HepG2 (cell line): ENCODE data around the gene ASB8. TPM values are rescaled to one million over a fixed set of nuclear protein-coding genes. Genes with fewer than 3 reads are reported as not detected.
A peak's percentile ranks its signal among the peaks of the same experiment; 100 is the strongest.

Source experiments
- DPF2 ChIP-seq: sonication (generic); formaldehyde crosslinking; IDR thresholded peaks from 2 replicates; pipeline ENCODE4 v1.4.0; 2020; ENCODE audit warnings: mild to moderate bottlenecking, low read depth, missing genetic modification reagents, borderline replicate concordance
- ETV5 ChIP-seq: IDR thresholded peaks from 2 replicates; pipeline ENCODE4 v1.6.1; 2018; ENCODE audit warnings: missing biosample characterization, missing genetic modification reagents, inconsistent platforms, borderline replicate concordance
- ETV6 ChIP-seq: sonication (generic); formaldehyde crosslinking; conservative IDR thresholded peaks from 2 replicates; pipeline ENCODE4 v1.4.0; 2020; ENCODE audit warnings: missing genetic modification reagents
- JUND ChIP-seq: sonication (generic); formaldehyde crosslinking; IDR thresholded peaks from 2 replicates; pipeline ENCODE4 v1.8.0; 2022; ENCODE audit warnings: mild to moderate bottlenecking, missing genetic modification reagents
- KAT8 ChIP-seq: IDR thresholded peaks from 2 replicates; pipeline ENCODE4 v1.6.1; 2016; ENCODE audit warnings: missing genetic modification reagents, missing compliant biosample characterization
- MZF1 ChIP-seq: sonication (generic); formaldehyde crosslinking; IDR thresholded peaks from 2 replicates; pipeline ENCODE4 v1.8.1; 2023; ENCODE audit warnings: mild to moderate bottlenecking, missing genetic modification reagents, borderline replicate concordance
- NR1H2 ChIP-seq: sonication (generic); formaldehyde crosslinking; IDR thresholded peaks from 2 replicates; pipeline ENCODE4 v1.8.1; 2022; ENCODE audit warnings: low read depth, missing genetic modification reagents, borderline replicate concordance
- PAWR ChIP-seq: sonication (generic); formaldehyde crosslinking; IDR thresholded peaks from 2 replicates; pipeline ENCODE4 v1.4.0; 2020; ENCODE audit warnings: missing genetic modification reagents, mild to moderate bottlenecking, borderline replicate concordance
- PRPF4 ChIP-seq: fragments of 200-400 bp; formaldehyde crosslinking; IDR thresholded peaks from 2 replicates; pipeline ENCODE4 v1.6.1; 2016; ENCODE audit warnings: low read length, low read depth; ENCODE audit not compliant: poor library complexity, severe bottlenecking
- SNRNP70 ChIP-seq: fragments of 200-400 bp; formaldehyde crosslinking; IDR thresholded peaks from 2 replicates; pipeline ENCODE4 v1.6.1; 2017; ENCODE audit warnings: mild to moderate bottlenecking, low read depth, low read length, moderate library complexity
- SRY ChIP-seq: sonication (generic); formaldehyde crosslinking; IDR thresholded peaks from 2 replicates; pipeline ENCODE4 v1.8.0; 2022; ENCODE audit warnings: mild to moderate bottlenecking, missing genetic modification reagents
- ZBTB7A ChIP-seq: sonication (generic); formaldehyde crosslinking; IDR thresholded peaks from 2 replicates; pipeline ENCODE4 v1.8.0; 2022; ENCODE audit warnings: mild to moderate bottlenecking, missing genetic modification reagents
- ZKSCAN5 ChIP-seq: sonication (generic); formaldehyde crosslinking; IDR thresholded peaks from 2 replicates; pipeline ENCODE4 v1.5.1; 2020; ENCODE audit warnings: mild to moderate bottlenecking, missing genetic modification reagents
- ZNF225 ChIP-seq: sonication (generic); formaldehyde crosslinking; IDR thresholded peaks from 2 replicates; pipeline ENCODE4 v1.4.0; 2020; ENCODE audit warnings: mild to moderate bottlenecking, missing genetic modification reagents
- ZNF296 ChIP-seq: sonication (generic); formaldehyde crosslinking; conservative IDR thresholded peaks from 2 replicates; pipeline ENCODE4 v1.5.0; 2020; ENCODE audit warnings: mild to moderate bottlenecking, missing genetic modification reagents
- ZNF30 ChIP-seq: sonication (generic); formaldehyde crosslinking; IDR thresholded peaks from 2 replicates; pipeline ENCODE4 v1.5.0; 2020; ENCODE audit warnings: mild to moderate bottlenecking, missing genetic modification reagents
- ZNF431 ChIP-seq: sonication (generic); formaldehyde crosslinking; IDR thresholded peaks from 2 replicates; pipeline ENCODE4 v1.9.0; 2022; ENCODE audit warnings: missing genetic modification reagents, low read depth, mild to moderate bottlenecking, borderline replicate concordance
- ZNF546 ChIP-seq: sonication (generic); formaldehyde crosslinking; conservative IDR thresholded peaks from 2 replicates; pipeline ENCODE4 v1.8.1; 2023; ENCODE audit warnings: mild to moderate bottlenecking, missing genetic modification reagents
- ZNF550 ChIP-seq: sonication (generic); formaldehyde crosslinking; IDR thresholded peaks from 2 replicates; pipeline ENCODE4 v1.4.0; 2020; ENCODE audit warnings: mild to moderate bottlenecking, missing genetic modification reagents, borderline replicate concordance
- ZNF615 ChIP-seq: sonication (generic); formaldehyde crosslinking; IDR thresholded peaks from 2 replicates; pipeline ENCODE4 v1.5.0; 2020; ENCODE audit warnings: mild to moderate bottlenecking, missing genetic modification reagents, borderline replicate concordance
- polyA plus RNA-seq, 8 experiments: library from polyadenylated mRNA; depleted of rRNA in 3 of 8; stranded (reverse) in 7 of 8; unstranded in 1 of 8; fragments of >200 nt; fragmentation: Illumina TruSeq in 4 of 8; extraction: Trizol in 4 of 8; gene quantifications; 2 replicates each; pipeline versions ENCODE4 v1.2.1 to v1.2.3, GENCODE V29; 2011 to 2016; ENCODE audit warnings: low read depth in 4 of 8, missing spikeins in 1 of 8, mixed read lengths in 1 of 8; ENCODE audit not compliant: insufficient read depth in 1 of 8
- total RNA-seq, 5 experiments: library from RNA; depleted of rRNA; stranded (reverse); fragments of >200 nt; fragmentation: Illumina TruSeq; extraction: Trizol; gene quantifications; 2 replicates each; pipeline ENCODE4 v1.2.3, GENCODE V29; 2016; ENCODE audit warnings: low read depth in 1 of 5
- TF ChIP-seq, protein P1 (sequence below): sonication (generic); formaldehyde crosslinking; IDR thresholded peaks from 2 replicates; pipeline ENCODE4 v1.4.0; 2020; ENCODE audit warnings: missing genetic modification reagents, mild to moderate bottlenecking, borderline replicate concordance
- TF ChIP-seq, protein P2 (sequence below): sonication (generic); formaldehyde crosslinking; IDR thresholded peaks from 2 replicates; pipeline ENCODE4 v1.4.0; 2020; ENCODE audit warnings: missing genetic modification reagents
- TF ChIP-seq, protein P3 (sequence below): sonication (generic); formaldehyde crosslinking; IDR thresholded peaks from 2 replicates; pipeline ENCODE4 v1.5.0; 2020; ENCODE audit warnings: missing genetic modification reagents, mild to moderate bottlenecking, borderline replicate concordance
- TF ChIP-seq, protein P4 (sequence below): sonication (generic); formaldehyde crosslinking; IDR thresholded peaks from 2 replicates; pipeline ENCODE4 v1.4.0; 2020; ENCODE audit warnings: missing genetic modification reagents

ASB8 gene
- total and polyA plus RNA-seq, 2 of the 13 experiments (the other 11 are each of a cell fraction or from before 2014, with no cell fraction given) = 14.0 to 15.5 TPM

DNA sequence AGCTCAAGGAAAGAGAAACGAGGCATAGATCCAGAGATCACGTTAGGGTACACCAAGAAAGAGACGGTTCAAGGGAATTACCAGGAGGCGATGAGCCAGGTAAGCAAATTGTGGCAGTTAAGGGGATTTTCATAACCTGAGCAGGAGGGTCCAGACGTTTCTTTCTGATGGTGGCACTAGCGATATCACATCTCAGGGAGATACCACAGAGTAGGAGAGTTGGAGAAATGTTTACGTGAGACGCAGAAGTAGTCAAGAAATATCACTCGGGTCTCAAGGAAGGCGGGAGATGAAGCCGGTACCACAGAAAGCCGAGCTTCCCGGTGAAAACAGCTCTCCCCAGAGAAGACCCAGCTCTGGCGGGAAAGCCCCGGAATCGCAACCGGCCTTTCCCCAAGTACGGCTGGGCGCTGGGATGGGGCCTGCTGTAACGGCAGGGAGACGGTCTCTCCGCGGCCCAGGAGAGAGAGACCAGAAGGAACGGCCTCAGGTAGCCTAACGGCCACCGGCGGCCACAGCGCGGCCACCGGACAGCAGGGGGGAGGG lies 51.9 kb downstream of the ASB8 start (continued):
- TF ChIP-seq ZNF615 (CRISPR knock-in tag) (no peak), PAWR (CRISPR knock-in tag) (no peak), JUND (CRISPR knock-in tag) (no peak), KAT8 (no peak), NR1H2 (CRISPR knock-in tag) (no peak), ZBTB7A (no peak), ETV5 (no peak), PRPF4 (no peak), ZNF546 (CRISPR knock-in tag) (0 out of 2 replicates have a peak, but pooled peaks have one; percentile 85), ZNF431 (CRISPR knock-in tag) (no peak), ETV6 (CRISPR knock-in tag) (no peak), ZNF30 (no peak), ZNF296 (CRISPR knock-in tag) (peak; percentile 47; the same call in 1 of the 2 replicates), SNRNP70 (no peak), MZF1 (CRISPR knock-in tag) (no peak), ZNF225 (no peak), DPF2 (CRISPR knock-in tag) (no peak), ZKSCAN5 (CRISPR knock-in tag) (no peak), ZNF550 (CRISPR knock-in tag) (no peak), SRY (CRISPR knock-in tag) (no peak)
- TF ChIP-seq, protein P1, sequence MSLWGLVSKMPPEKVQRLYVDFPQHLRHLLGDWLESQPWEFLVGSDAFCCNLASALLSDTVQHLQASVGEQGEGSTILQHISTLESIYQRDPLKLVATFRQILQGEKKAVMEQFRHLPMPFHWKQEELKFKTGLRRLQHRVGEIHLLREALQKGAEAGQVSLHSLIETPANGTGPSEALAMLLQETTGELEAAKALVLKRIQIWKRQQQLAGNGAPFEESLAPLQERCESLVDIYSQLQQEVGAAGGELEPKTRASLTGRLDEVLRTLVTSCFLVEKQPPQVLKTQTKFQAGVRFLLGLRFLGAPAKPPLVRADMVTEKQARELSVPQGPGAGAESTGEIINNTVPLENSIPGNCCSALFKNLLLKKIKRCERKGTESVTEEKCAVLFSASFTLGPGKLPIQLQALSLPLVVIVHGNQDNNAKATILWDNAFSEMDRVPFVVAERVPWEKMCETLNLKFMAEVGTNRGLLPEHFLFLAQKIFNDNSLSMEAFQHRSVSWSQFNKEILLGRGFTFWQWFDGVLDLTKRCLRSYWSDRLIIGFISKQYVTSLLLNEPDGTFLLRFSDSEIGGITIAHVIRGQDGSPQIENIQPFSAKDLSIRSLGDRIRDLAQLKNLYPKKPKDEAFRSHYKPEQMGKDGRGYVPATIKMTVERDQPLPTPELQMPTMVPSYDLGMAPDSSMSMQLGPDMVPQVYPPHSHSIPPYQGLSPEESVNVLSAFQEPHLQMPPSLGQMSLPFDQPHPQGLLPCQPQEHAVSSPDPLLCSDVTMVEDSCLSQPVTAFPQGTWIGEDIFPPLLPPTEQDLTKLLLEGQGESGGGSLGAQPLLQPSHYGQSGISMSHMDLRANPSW (CRISPR knock-in tag) = peak; percentile 19; the same call in 1 of the 2 replicates
- TF ChIP-seq, protein P2, sequence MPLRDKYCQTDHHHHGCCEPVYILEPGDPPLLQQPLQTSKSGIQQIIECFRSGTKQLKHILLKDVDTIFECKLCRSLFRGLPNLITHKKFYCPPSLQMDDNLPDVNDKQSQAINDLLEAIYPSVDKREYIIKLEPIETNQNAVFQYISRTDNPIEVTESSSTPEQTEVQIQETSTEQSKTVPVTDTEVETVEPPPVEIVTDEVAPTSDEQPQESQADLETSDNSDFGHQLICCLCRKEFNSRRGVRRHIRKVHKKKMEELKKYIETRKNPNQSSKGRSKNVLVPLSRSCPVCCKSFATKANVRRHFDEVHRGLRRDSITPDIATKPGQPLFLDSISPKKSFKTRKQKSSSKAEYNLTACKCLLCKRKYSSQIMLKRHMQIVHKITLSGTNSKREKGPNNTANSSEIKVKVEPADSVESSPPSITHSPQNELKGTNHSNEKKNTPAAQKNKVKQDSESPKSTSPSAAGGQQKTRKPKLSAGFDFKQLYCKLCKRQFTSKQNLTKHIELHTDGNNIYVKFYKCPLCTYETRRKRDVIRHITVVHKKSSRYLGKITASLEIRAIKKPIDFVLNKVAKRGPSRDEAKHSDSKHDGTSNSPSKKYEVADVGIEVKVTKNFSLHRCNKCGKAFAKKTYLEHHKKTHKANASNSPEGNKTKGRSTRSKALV (CRISPR knock-in tag) = no peak
- TF ChIP-seq, protein P3, sequence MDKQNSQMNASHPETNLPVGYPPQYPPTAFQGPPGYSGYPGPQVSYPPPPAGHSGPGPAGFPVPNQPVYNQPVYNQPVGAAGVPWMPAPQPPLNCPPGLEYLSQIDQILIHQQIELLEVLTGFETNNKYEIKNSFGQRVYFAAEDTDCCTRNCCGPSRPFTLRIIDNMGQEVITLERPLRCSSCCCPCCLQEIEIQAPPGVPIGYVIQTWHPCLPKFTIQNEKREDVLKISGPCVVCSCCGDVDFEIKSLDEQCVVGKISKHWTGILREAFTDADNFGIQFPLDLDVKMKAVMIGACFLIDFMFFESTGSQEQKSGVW (CRISPR knock-in tag) = no peak
- TF ChIP-seq, protein P4, sequence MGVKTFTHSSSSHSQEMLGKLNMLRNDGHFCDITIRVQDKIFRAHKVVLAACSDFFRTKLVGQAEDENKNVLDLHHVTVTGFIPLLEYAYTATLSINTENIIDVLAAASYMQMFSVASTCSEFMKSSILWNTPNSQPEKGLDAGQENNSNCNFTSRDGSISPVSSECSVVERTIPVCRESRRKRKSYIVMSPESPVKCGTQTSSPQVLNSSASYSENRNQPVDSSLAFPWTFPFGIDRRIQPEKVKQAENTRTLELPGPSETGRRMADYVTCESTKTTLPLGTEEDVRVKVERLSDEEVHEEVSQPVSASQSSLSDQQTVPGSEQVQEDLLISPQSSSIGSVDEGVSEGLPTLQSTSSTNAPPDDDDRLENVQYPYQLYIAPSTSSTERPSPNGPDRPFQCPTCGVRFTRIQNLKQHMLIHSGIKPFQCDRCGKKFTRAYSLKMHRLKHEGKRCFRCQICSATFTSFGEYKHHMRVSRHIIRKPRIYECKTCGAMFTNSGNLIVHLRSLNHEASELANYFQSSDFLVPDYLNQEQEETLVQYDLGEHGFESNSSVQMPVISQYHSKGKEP = no peak
